BLaER1 treated with 17β-estradiol and CSF1 and Interleukin-3, amounts not matched to agents 10 nM and 100 nM (cell line): ENCODE results near the gene PHLDA1.

Experiments used
- H3K27ac ChIP-seq, 11 experiments: shearing (Covaris generic); formaldehyde crosslinking; 2 replicates each; pipeline ENCODE4 v1.8.1; 2022
- H3K27me3 ChIP-seq, 11 experiments: shearing (Covaris generic); formaldehyde crosslinking; 2 replicates each; pipeline ENCODE4 v1.8.1; 2022
- H3K36me3 ChIP-seq, 11 experiments: shearing (Covaris generic); formaldehyde crosslinking; 2 replicates each; pipeline ENCODE4 v1.8.1; 2022
- H3K4me1 ChIP-seq, 10 experiments: shearing (Covaris generic); formaldehyde crosslinking; 2 replicates each; pipeline ENCODE4 v1.8.1; 2022
- H3K4me2 ChIP-seq, 11 experiments: shearing (Covaris generic); formaldehyde crosslinking; 2 replicates each; pipeline ENCODE4 v1.8.1; 2022
- H3K4me3 ChIP-seq, 10 experiments: shearing (Covaris generic); formaldehyde crosslinking; 2 replicates each; pipeline ENCODE4 v1.8.1; 2022
- H3K9ac ChIP-seq, 11 experiments: shearing (Covaris generic); formaldehyde crosslinking; 2 replicates each; pipeline ENCODE4 v1.8.1; 2022
- H3K9me3 ChIP-seq, 11 experiments: shearing (Covaris generic); formaldehyde crosslinking; replicated peaks in 1 of 11; 2 replicates each; pipeline ENCODE4 v1.8.1; 2022
- H4K20me1 ChIP-seq, 11 experiments: shearing (Covaris generic); formaldehyde crosslinking; 2 replicates each; pipeline ENCODE4 v1.8.1; 2022
- Cebpa-rat ChIP-seq, 11 experiments: shearing (Covaris generic); IDR thresholded peaks; 2 replicates each; pipeline ENCODE4 v1.8.1; 2022

PHLDA1 gene

DNA sequence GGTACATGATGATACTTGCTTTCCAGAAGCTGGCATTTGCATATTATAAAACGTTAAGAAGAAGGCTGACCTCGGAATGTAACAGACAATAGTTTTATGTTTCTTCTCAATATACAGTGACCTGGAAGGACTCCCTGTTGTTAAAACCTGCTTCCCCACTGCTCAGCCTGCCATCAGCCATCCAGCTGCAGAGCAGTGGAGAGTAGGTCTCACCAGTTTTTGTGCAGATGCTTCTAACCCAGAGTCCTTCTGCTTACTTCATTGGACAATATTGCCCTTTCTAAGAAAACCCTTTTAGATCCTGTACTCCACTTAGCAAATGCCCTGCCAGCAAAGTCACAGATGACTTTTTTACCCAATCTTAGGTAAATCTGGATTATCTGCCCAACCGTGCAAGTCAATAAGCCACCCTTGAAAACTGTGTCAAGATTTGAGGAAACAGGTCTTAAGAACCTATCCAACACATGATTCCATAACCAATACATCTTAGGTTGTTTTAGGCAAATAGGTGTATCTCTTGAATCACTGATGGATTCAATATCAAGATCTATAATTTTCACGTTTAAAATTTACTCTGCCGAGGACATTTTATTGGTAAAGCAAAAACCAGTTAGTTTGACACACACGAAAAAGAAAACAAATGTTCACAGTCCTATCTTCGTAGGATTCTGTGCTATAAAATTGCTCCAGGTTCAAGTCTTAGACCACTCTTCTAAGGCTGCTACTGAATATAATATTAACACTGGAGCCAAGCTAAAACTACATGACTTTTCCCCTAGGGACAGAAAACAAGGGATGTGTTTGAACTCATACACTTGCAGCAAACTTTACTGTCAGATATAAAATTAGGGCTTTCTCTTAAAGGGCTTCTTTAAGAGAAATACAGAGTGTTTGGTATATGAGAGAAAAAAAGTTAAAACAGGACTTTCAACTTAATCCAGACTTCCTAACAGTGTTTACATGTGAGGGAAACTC is 5.7 kb downstream of the PHLDA1 start:
- H3K4me3 ChIP-seq: no peak overlapping the region
- no peak for TF ChIP-seq Cebpa-rat (IDR thresholded peaks at IDR 0.05)
- H3K9ac ChIP-seq: no peak overlapping the region
- no peaks in the 10 kb centered on the region for H3K9me3 ChIP-seq
- H3K36me3 ChIP-seq: no peaks in the 10 kb centered on the region
- peaks cover 25 to 37% (median 31%) of the 10 kb centered on the region in 10 experiments for H3K4me1 ChIP-seq
- H4K20me1 ChIP-seq: peaks cover 0 to 11% (median 9%) of the 10 kb centered on the region in 11 experiments; a peak in 12 of 22 replicates
- H3K27ac ChIP-seq: no peak overlapping the region
- H3K27me3 ChIP-seq: peaks cover 25 to 37% (median 28%) of the 10 kb centered on the region in 11 experiments
- H3K4me2 ChIP-seq: peak overlapping the region in 4 of 11 experiments; percentile 21 to 52 (median 47); a peak in 4 of 22 replicates

DNA sequence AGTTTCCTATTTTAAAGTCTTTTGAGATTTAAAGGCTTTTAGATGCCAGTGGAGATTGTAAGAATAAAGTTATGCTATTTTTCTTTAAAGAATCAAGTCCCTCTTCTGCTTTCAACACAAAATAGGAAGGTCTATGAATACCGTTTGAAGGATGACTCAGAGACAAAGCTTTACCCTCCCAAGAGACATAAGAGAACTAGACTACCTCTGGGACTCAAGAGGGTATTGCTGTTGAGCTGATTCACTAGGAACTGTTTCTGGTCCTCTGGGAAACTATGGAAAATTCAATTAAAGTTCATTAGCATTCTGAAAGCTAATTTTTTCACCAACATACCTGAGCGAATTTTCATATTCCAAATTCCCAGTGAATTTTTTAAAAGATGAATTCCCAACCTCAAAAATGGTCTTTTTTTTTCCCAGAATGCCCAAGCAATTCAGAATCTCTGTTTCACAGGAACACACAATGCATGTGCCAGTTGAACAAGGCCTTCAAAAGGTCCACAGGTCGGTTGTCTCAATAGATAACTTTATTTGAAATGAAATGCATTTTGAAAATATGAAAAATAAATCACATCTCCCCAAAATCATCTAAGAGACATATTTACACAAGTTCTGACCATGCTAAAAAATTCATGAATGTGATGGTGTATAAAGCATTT is 6.5 kb downstream of the PHLDA1 start:
- H3K9ac ChIP-seq: no peak overlapping the region
- no peak overlapping the region for H3K4me3 ChIP-seq
- peaks cover 17 to 29% (median 20%) of the 10 kb centered on the region in 11 experiments for H3K27me3 ChIP-seq
- peak overlapping the region; percentile 11 to 52 (median 35); a peak in 18 of 22 replicates for H3K4me2 ChIP-seq
- H3K4me1 ChIP-seq: peaks cover 24 to 39% (median 32%) of the 10 kb centered on the region in 10 experiments
- H3K27ac ChIP-seq: peak overlapping the region in 1 of 11 experiments; percentile 20; a peak in 1 of 22 replicates
- no peaks in the 10 kb centered on the region for H3K36me3 ChIP-seq
- TF ChIP-seq Cebpa-rat (IDR thresholded peaks at IDR 0.05): no peak
- H4K20me1 ChIP-seq: peaks cover 0 to 3% (median 2%) of the 10 kb centered on the region in 11 experiments; a peak in 10 of 22 replicates
- H3K9me3 ChIP-seq: no peaks in the 10 kb centered on the region

DNA sequence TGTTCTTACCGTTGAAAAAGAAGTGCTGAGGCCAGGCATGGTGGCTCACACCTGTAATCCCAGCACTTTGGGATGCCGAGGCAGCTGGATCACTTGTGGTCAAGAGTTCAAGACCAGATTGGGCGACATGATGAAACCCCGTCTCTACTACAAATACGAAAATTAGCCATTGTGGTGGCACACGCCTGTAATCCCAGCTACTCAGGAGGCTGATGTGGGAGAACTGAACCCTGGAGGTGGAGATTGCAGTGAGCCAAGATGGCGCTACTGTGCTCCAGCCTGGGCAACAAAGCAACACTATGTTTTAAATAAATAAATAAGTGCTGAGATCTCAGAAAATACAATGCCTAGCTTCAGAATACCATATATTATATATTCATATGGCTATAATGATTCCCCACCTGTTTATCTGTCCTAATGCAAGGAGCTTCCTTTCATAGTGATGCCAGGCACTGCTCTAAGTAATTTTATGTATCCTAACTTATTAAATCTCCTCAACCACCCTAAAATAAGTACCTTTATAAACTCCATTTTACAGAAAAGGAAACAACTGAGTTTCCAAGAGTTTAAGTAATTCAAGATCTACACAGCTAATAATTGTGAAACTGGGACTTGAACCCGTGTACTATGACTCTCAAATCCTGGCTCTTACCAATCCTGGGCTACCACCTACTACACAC is 7.3 kb downstream of the PHLDA1 start:
- Histone ChIP-seq H3K9ac (no peak overlapping the region), H3K4me3 (no peak overlapping the region), H3K36me3 (no peaks in the 10 kb centered on the region), H4K20me1 (no peaks in the 10 kb centered on the region), H3K27ac (peak overlapping the region in 2 of 11 experiments; percentile 20; a peak in 2 of 22 replicates), H3K4me2 (peak overlapping the region; percentile 11 to 52 (median 35); a peak in 16 of 22 replicates), H3K9me3 (no peaks in the 10 kb centered on the region), H3K4me1 (peaks cover 24 to 44% (median 35%) of the 10 kb centered on the region in 10 experiments), H3K27me3 (peaks cover 9 to 21% (median 12%) of the 10 kb centered on the region in 11 experiments)
- TF ChIP-seq Cebpa-rat (IDR thresholded peaks at IDR 0.05): no peak

DNA sequence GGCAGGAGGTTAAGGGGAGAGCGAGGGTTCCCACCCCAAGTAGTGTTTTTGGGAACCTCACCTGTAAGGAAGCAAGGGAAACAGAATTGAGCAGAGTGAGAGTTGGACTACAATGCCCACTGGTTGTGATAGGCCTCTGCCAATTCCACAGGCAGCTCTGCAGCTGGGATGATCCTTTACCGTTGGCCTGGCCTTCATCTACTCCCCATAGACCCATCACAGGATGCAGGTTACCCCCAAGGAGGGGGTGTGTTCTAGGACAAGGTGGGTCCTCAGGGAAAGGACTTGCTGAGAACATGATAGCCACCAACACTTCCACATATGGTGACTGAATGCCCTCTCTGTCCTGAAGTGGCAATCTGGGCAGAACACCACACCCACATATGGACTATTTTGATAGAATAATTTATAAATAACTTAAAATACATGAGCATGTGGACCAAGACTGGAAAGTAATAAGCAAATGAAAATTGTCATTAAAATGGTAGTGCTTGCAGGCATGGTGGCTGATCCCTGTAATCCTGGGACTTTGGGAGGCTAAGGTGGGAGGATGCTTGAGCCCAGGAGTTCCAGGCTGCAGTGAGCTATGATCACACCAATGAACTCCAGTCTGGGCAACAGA is 8.4 kb downstream of the PHLDA1 start:
- peaks cover 0 to 10% (median under 1%) of the 10 kb centered on the region in 11 experiments; a peak in 7 of 22 replicates for H3K27me3 ChIP-seq
- H3K4me2 ChIP-seq: no peak overlapping the region
- TF ChIP-seq Cebpa-rat (IDR thresholded peaks at IDR 0.05): no peak
- no peak overlapping the region for H3K9ac ChIP-seq
- no peak overlapping the region for H3K4me3 ChIP-seq
- no peaks in the 10 kb centered on the region for H3K9me3 ChIP-seq
- H3K4me1 ChIP-seq: peaks cover 24 to 45% (median 35%) of the 10 kb centered on the region in 10 experiments
- no peak overlapping the region for H3K27ac ChIP-seq
- no peaks in the 10 kb centered on the region for H3K36me3 ChIP-seq
- H4K20me1 ChIP-seq: no peaks in the 10 kb centered on the region

DNA sequence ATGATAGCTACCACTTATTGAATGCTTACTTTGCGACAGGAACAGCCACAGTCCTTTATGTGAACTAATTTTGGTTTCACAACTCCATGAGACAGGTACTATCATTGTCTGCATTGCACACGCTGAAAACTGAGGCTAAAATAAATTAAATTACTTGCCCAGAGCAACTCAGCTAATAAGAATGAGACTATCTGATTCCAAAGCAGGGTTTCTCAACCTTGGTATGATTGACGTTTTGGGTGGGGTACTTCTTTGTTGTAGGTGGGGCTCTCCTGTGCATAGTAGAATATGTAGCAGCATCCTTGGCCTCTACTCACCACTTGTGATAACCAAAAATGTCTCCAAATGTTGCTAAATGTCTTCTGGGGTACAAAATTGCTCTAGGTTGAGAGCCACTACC is 9.1 kb downstream of the PHLDA1 start:
- TF ChIP-seq Cebpa-rat (IDR thresholded peaks at IDR 0.05): no peak
- H3K9ac ChIP-seq: no peak overlapping the region
- H3K27ac ChIP-seq: no peak overlapping the region
- no peaks in the 10 kb centered on the region for H3K9me3 ChIP-seq
- peaks cover 0 to 10% (median 0%) of the 10 kb centered on the region in 11 experiments; a peak in 2 of 22 replicates for H3K27me3 ChIP-seq
- H3K36me3 ChIP-seq: no peaks in the 10 kb centered on the region
- no peaks in the 10 kb centered on the region for H4K20me1 ChIP-seq
- no peak overlapping the region for H3K4me3 ChIP-seq
- no peak overlapping the region for H3K4me2 ChIP-seq
- peaks cover 24 to 45% (median 35%) of the 10 kb centered on the region in 10 experiments for H3K4me1 ChIP-seq

DNA sequence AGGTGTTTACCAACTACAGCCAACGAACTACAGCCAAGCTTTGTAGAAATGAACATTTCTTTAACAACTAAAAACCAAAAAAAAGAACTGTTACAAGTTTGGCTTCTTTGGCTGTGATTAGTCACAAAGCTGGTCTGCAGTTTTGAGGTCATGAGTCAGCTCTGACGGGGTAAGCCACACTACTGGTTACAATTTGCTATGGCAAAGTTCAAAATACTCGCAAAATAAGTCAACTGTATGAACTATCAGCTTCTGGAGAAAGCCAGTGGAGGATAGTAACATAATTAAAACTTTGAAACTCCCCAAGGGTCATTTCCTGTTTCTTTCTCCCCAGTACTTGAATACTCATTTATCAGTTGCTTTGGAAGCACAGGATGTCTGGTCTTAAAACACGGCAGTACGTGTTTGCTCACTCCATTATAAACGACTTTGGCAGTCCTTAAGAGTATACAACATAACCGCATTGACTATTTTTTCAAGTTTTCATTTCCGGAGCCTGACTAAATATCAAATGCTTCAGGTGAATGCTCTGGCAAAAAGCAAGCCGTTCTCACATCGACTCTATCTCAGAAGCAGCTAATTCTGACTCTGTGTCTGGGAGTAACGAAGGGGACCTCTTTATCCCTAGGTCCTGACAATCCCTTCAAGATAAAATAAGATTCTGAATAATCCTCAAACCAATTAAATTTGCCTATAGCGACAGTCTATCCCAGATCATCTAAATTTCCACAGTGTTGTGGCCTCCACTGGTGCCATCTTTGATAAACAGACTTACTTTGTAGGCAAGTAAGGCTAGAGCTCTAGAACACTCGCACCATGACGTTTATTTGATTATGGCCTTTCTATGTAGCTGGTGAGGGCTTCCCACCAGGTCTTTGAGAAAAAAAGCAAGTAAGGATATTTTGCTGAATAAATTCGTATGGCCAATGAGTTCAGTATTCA is 10.6 kb downstream of the PHLDA1 start:
- Histone ChIP-seq H3K36me3 (no peaks in the 10 kb centered on the region), H4K20me1 (no peaks in the 10 kb centered on the region), H3K27me3 (peaks cover 0 to 3% (median 0%) of the 10 kb centered on the region in 11 experiments; a peak in 2 of 22 replicates), H3K9ac (peak overlapping the region in 5 of 11 experiments; percentile 36 to 69 (median 58); a peak in 10 of 22 replicates), H3K4me3 (peak overlapping the region in 2 of 10 experiments; percentile 7 to 41; a peak in 2 of 20 replicates), H3K9me3 (no peaks in the 10 kb centered on the region), H3K27ac (peak overlapping the region in 10 of 11 experiments; percentile 38 to 86 (median 64); a peak in 18 of 22 replicates), H3K4me1 (peaks cover 24 to 45% (median 35%) of the 10 kb centered on the region in 10 experiments), H3K4me2 (peak overlapping the region; percentile 41 to 95 (median 79))
- TF ChIP-seq Cebpa-rat (IDR thresholded peaks at IDR 0.05): no peak

DNA sequence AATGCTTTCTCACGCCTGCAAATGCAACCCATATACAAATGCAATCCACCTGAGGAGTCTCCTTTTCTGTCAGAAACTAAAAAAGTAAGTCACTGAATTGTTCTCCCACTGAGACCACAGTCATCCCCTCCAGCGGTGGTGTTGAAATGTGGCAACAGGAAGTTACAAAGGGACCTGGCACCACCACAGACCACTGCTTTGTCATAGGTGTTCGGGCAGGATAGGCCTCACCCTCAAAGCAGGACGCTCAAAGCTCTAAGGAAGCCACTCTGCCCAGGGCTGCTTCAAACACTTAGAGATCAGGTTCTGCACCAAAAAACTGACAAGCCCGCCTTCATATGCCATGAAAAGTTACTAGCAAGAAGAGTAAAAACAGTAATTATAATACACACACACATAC is 11.3 kb downstream of the PHLDA1 start:
- Histone ChIP-seq H3K4me3 (peak overlapping the region in 2 of 10 experiments; percentile 7 to 41; a peak in 4 of 20 replicates), H3K4me1 (peaks cover 22 to 40% (median 32%) of the 10 kb centered on the region in 10 experiments), H3K27ac (peak overlapping the region; percentile 23 to 86 (median 60); a peak in 17 of 22 replicates), H3K4me2 (peak overlapping the region; percentile 41 to 95 (median 79)), H4K20me1 (no peaks in the 10 kb centered on the region), H3K9ac (peak overlapping the region in 5 of 11 experiments; percentile 36 to 69 (median 58); a peak in 10 of 22 replicates), H3K9me3 (no peaks in the 10 kb centered on the region), H3K27me3 (no peaks in the 10 kb centered on the region), H3K36me3 (no peaks in the 10 kb centered on the region)
- TF ChIP-seq Cebpa-rat (IDR thresholded peaks at IDR 0.05): peak in 5 of 11 experiments; percentile 21 to 64 (median 33); a peak in 4 of 22 replicates
